AG09309 (cell line): ENCODE data around the gene TBC1D2B.

Source experiments
- DNase-seq: peaks from one replicate; pipeline ENCODE4 v3.0.0-alpha.2; 2010; ENCODE audit warnings: low read depth
- H3K4me3 ChIP-seq: 2 replicates; pipeline ENCODE4 v1.5.1; 2011; ENCODE audit warnings: mild to moderate bottlenecking, low read depth, low read length, moderate library complexity; ENCODE audit not compliant: control insufficient read depth
- CTCF ChIP-seq: IDR thresholded peaks from 2 replicates; pipeline ENCODE4 v1.5.1; 2011; ENCODE audit warnings: mild to moderate bottlenecking, low read depth, low read length, inconsistent platforms; ENCODE audit not compliant: insufficient read depth, control insufficient read depth; ENCODE audit errors: missing control alignments

Gene TBC1D2B

GRCh38 chr15:78077053-78077870, at the start of gene TBC1D2B:
TBC1D2B (minus strand) TSS chr15:78077711; CDS start chr15:78077652, 59 bp downstream.
- DNase-seq, result no peak
- no peak for TF ChIP-seq CTCF
- peak within 1 kb of the TSS; percentile 92 for H3K4me3 ChIP-seq

- no peak for TF ChIP-seq CTCF
- no peak for DNase-seq
- no peak overlapping the region for H3K4me3 ChIP-seq
These were observed 47.8 kb upstream of the TBC1D2B start for GRCh38 chr15:78125267-78125666.

GRCh38 chr15:78120523-78120922, 43.0 kb upstream of the TBC1D2B start:
- no peak overlapping the region for H3K4me3 ChIP-seq
- no peak for TF ChIP-seq CTCF
- no peak for DNase-seq

GRCh38 chr15:78112551-78112950, 35.0 kb upstream of the TBC1D2B start:
- TF ChIP-seq CTCF, result no peak
- H3K4me3 ChIP-seq, result no peak overlapping the region
- DNase-seq, result no peak

GRCh38 chr15:78111788-78112187, 34.3 kb upstream of the TBC1D2B start:
- TF ChIP-seq CTCF, result no peak
- no peak overlapping the region for H3K4me3 ChIP-seq
- no peak for DNase-seq

GRCh38 chr15:78110916-78111475, 33.5 kb upstream of the TBC1D2B start:
- TF ChIP-seq CTCF, result no peak
- H3K4me3 ChIP-seq, result no peak overlapping the region
- DNase-seq, result no peak
